Stomach (tissue), 4 donors: ENCODE results near the gene UBD.

ENCODE experiments used
- EP300 ChIP-seq: sonication (generic); formaldehyde crosslinking; IDR thresholded peaks from one replicate; pipeline ENCODE4 v1.6.1; 2017; ENCODE audit warnings: antibody characterized with exemption
- POLR2A ChIP-seq, 4 donors: fragments of 450-650 bp; IDR thresholded peaks; one replicate each; pipeline ENCODE4 v1.6.1; 2016; ENCODE audit warnings: antibody characterized with exemption in 4 of 4, control low read depth in 2 of 4, mild to moderate bottlenecking in 1 of 4, moderate library complexity in 1 of 4
- POLR2AphosphoS5 ChIP-seq, 3 donors: sonication (generic); formaldehyde crosslinking; IDR thresholded peaks; one replicate each; pipeline ENCODE4 v1.6.1; 2016; ENCODE audit warnings: antibody characterized with exemption in 3 of 3
- TF ChIP-seq, protein P1 (sequence below), 7 experiments: fragments of 450-650 bp in 4 of 7; fragments of 200-600 bp in 3 of 7; sonication (generic) in 3 of 7; IDR thresholded peaks; one replicate each; pipeline ENCODE4 v1.5.1; 2016 to 2019; ENCODE audit warnings: antibody characterized with exemption in 7 of 7, control low read depth in 2 of 7, mild to moderate bottlenecking in 1 of 7

GRCh38 chr6:29603930-29604329, 44.4 kb upstream of the UBD start:
- TF ChIP-seq, protein P1, sequence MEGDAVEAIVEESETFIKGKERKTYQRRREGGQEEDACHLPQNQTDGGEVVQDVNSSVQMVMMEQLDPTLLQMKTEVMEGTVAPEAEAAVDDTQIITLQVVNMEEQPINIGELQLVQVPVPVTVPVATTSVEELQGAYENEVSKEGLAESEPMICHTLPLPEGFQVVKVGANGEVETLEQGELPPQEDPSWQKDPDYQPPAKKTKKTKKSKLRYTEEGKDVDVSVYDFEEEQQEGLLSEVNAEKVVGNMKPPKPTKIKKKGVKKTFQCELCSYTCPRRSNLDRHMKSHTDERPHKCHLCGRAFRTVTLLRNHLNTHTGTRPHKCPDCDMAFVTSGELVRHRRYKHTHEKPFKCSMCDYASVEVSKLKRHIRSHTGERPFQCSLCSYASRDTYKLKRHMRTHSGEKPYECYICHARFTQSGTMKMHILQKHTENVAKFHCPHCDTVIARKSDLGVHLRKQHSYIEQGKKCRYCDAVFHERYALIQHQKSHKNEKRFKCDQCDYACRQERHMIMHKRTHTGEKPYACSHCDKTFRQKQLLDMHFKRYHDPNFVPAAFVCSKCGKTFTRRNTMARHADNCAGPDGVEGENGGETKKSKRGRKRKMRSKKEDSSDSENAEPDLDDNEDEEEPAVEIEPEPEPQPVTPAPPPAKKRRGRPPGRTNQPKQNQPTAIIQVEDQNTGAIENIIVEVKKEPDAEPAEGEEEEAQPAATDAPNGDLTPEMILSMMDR (IDR thresholded peaks at IDR 0.05), result no peak
- no peak for TF ChIP-seq POLR2AphosphoS5 (IDR thresholded peaks at IDR 0.05)
- TF ChIP-seq POLR2A (IDR thresholded peaks at IDR 0.05), result no peak
- TF ChIP-seq EP300, result no peak
